T-cell (primary cell): Measurements from ENCODE around the gene GRIN2C. TPM values are rescaled to one million over a fixed set of nuclear protein-coding genes. Genes with fewer than 3 reads are reported as not detected.

Experiments used
- ATAC-seq, 4 experiments: fragments of 200-7000 bp in 3 of 4; fragments of 150-1000 bp in 1 of 4; cut with Tn5 transposase; replicated peaks in 1 of 4; 1 replicate in 3 of 4; 2 replicates in 1 of 4; pipeline ENCODE4 v1.10.0; 2021; ENCODE audit warnings: moderate library complexity in 3 of 4, mild to moderate bottlenecking in 2 of 4, moderate number of reproducible peaks in 1 of 4
- CTCF ChIA-PET, 2 donors: fragments of 300-600 bp; sonication (Branson Sonifier 250); formaldehyde crosslinking; loops; one replicate each; lab custom pipeline; 2022; ENCODE audit warnings: antibody characterized with exemption in 2 of 2; lab: Charles Lee
- POLR2A ChIA-PET, 2 donors: fragments of 300-600 bp; sonication (Branson Sonifier 250); formaldehyde crosslinking; loops; one replicate each; lab custom pipeline; 2022; ENCODE audit warnings: antibody characterized with exemption in 2 of 2; lab: Charles Lee
- DNase-seq, 35 experiments: peaks; one replicate each; pipeline versions ENCODE4 v3.0.0 to v3.0.0-alpha.2; 2013 to 2023
- H3K27ac ChIP-seq: one replicate; pipeline ENCODE4 v1.5.1; 2013; ENCODE audit warnings: low read length
- H3K27me3 ChIP-seq, 2 experiments: replicated peaks in 1 of 2; 1 replicate in 1 of 2; 2 replicates in 1 of 2; pipeline versions ENCODE4 v1.6.1 to v1.7.0; 2013; ENCODE audit warnings: low read length in 1 of 2, mixed read lengths in 1 of 2; ENCODE audit not compliant: control insufficient read depth in 2 of 2, insufficient read depth in 2 of 2; ENCODE audit errors: extremely low read depth in 1 of 2
- H3K36me3 ChIP-seq, 2 donors: 1 replicate in 1 of 2; 2 replicates in 1 of 2; pipeline versions ENCODE4 v1.6.1 to v1.7.0; 2013; ENCODE audit warnings: low read length in 1 of 2; ENCODE audit not compliant: control insufficient read depth in 2 of 2, insufficient read depth in 1 of 2; ENCODE audit errors: extremely low read depth in 1 of 2
- H3K4me1 ChIP-seq, 2 experiments: 1 replicate in 1 of 2; 2 replicates in 1 of 2; pipeline versions ENCODE4 v1.6.1 to v1.7.0; 2013; ENCODE audit warnings: low read length in 2 of 2, mixed read lengths in 1 of 2; ENCODE audit not compliant: insufficient read depth in 2 of 2, control insufficient read depth in 1 of 2; ENCODE audit errors: extremely low read depth in 1 of 2
- H3K4me3 ChIP-seq, 2 donors: 1 replicate in 1 of 2; 2 replicates in 1 of 2; pipeline versions ENCODE4 v1.5.1 to v1.7.0; 2013; ENCODE audit warnings: mild to moderate bottlenecking in 2 of 2, low read length in 1 of 2, moderate library complexity in 1 of 2; ENCODE audit not compliant: control insufficient read depth in 1 of 2; ENCODE audit errors: extremely low read depth in 1 of 2
- H3K9me3 ChIP-seq: 2 replicates; pipeline ENCODE4 v1.7.0; 2013
- H3K27ac Mint-ChIP-seq, 2 donors: one replicate each; pipeline ENCODE4 v1.8.0; 2020 to 2021; ENCODE audit warnings: mild to moderate bottlenecking in 2 of 2, mixed read lengths in 2 of 2
- H3K27me3 Mint-ChIP-seq, 2 donors: one replicate each; pipeline ENCODE4 v1.8.0; 2021 to 2022; ENCODE audit warnings: mixed read lengths in 2 of 2
- H3K36me3 Mint-ChIP-seq: one replicate; pipeline ENCODE4 v1.8.0; 2021; ENCODE audit warnings: mixed read lengths
- H3K4me1 Mint-ChIP-seq, 3 donors: one replicate each; pipeline ENCODE4 v1.8.0; 2020 to 2022; ENCODE audit warnings: mixed read lengths in 3 of 3, mild to moderate bottlenecking in 1 of 3
- H3K4me3 Mint-ChIP-seq, 3 donors: one replicate each; pipeline ENCODE4 v1.8.0; 2020 to 2022; ENCODE audit warnings: mild to moderate bottlenecking in 3 of 3, mixed read lengths in 3 of 3, moderate library complexity in 3 of 3
- H3K9me3 Mint-ChIP-seq, 3 donors: one replicate each; pipeline ENCODE4 v1.8.0; 2020 to 2022; ENCODE audit warnings: mixed read lengths in 3 of 3
- WGBS: methylation state at CpG from one replicate; pipeline ENCODE4 v1.1.5; 2013; ENCODE audit warnings: missing lambda C conversion rate; ENCODE audit not compliant: insufficient coverage; 5-methylcytosine and 5-hydroxymethylcytosine counted together
- total RNA-seq, 35 experiments: library from RNA in 6 of 35; stranded (reverse) in 6 of 35; fragments of 120-200 nt in 1 of 35; gene quantifications; one replicate each; pipeline versions ENCODE4 v1.2.1 to v1.2.4 and lab custom pipeline; 2013 to 2026

The GRIN2C gene
- total RNA-seq, 5 donors from 2014 or later (not counting 1 experiment from before 2014, with no cell fraction given): not detected

DNA sequence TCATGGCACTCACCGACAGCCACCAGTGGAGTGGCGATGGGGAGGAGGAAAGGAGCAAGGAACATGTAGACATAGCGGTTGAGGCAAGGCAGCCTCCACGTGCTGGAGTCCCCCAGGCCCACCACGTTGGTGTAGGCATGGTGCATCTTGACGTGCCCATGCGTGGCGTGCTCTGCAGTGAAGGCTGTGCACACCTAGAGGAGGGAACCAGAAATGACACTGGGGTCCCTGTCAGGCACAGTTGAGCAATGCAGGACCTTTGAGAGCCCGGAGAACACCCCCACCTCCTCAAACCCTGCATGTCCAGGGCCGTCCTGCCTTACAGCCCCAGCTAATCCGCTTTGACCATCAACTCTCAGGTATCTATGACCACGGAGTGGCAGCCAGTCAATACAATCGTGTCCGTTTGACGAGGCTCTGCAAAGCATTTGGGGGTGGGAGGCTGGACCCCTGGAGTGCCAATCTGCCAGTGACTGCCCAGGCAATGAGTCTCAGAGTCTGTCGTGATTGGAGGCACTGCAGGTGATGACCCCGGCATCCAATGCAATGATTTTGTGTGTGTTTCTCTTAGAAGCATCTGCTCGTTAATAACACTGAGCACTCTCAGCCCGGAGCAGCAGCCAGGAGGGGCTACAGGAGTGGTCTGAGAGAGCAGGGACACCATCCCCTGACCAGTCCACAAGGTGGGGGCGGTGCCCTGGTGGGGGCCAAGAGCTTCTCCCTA lies 23.0 kb upstream of the GRIN2C start:
- no peak overlapping the region for H3K4me3 Mint-ChIP-seq
- ATAC-seq: no peak
- no peak for DNase-seq
- H3K4me3 ChIP-seq: no peak overlapping the region
- H3K4me1 Mint-ChIP-seq: no peaks in the 10 kb centered on the region
- WGBS: 79% methylated on average over 19 of the region's 20 CpGs
- no peaks in the 10 kb centered on the region for H3K36me3 Mint-ChIP-seq
- H3K4me1 ChIP-seq: no peaks in the 10 kb centered on the region
- no peaks in the 10 kb centered on the region for H3K36me3 ChIP-seq
- peaks cover 0 to 58% of the 10 kb centered on the region in 2 experiments for H3K27me3 ChIP-seq
- H3K27ac ChIP-seq: no peak overlapping the region
- ChIA-PET POLR2A (no interaction called here), CTCF (no interaction called here)
- no peak overlapping the region for H3K27ac Mint-ChIP-seq
- peaks cover 13 to 28% of the 10 kb centered on the region in 2 donors for H3K27me3 Mint-ChIP-seq
- H3K9me3 Mint-ChIP-seq: no peaks in the 10 kb centered on the region
- H3K9me3 ChIP-seq: no peaks in the 10 kb centered on the region

DNA sequence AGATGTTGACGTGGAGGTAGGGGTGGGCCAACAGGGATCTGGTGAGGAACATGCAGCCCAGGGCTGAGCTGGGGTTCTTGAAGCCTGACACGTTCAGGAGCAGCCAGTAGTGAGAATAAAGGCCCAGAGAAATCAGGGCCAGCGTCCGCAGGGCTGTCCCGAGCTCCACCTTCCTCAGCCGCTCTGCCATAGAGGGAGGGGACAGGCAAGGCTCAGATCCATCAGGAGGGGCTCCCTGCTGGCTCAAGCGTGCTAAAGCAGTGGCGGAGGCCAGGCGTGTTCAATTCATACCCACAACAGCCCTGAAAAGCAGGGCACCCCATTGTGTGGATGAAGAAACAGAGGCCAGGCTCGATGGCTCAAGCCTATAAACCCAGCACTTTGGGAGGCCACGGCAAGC lies 21.4 kb upstream of the GRIN2C start:
- CTCF ChIA-PET: no interaction called here
- Histone ChIP-seq H3K27me3 (peaks cover 0 to 56% of the 10 kb centered on the region in 2 experiments), H3K4me1 (no peaks in the 10 kb centered on the region), H3K27ac (no peak overlapping the region), H3K4me3 (no peak overlapping the region), H3K9me3 (no peaks in the 10 kb centered on the region), H3K36me3 (no peaks in the 10 kb centered on the region)
- H3K4me1 Mint-ChIP-seq: no peaks in the 10 kb centered on the region
- no peak overlapping the region for H3K27ac Mint-ChIP-seq
- no peaks in the 10 kb centered on the region for H3K9me3 Mint-ChIP-seq
- H3K36me3 Mint-ChIP-seq: no peaks in the 10 kb centered on the region
- no peak for DNase-seq
- POLR2A ChIA-PET: no interaction called here
- H3K27me3 Mint-ChIP-seq: peaks cover 5 to 20% of the 10 kb centered on the region in 2 donors
- H3K4me3 Mint-ChIP-seq: no peak overlapping the region
- 85% methylated on average over 11 of the region's 11 CpGs for WGBS
- no peak for ATAC-seq

DNA sequence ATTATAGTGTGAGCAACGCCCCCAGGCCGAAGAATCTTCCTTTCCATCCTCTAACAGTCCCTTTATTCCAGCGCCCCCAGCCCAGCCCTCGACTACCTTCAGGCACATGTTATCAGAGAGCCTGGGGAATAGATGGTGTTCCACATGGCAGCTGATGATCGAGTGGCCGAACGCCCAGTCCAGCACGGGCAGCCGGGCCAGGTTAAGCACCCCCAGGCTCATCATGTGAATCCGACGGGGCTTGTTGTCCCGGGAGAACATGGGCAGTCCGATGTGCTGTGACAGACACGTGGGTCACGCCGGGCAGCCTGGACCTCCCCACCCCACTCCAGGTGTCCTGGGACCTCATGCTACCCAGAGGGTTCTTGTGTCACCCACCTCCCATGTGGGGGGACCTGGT lies 19.6 kb upstream of the GRIN2C start:
- POLR2A ChIA-PET: no interaction called here
- H3K27ac Mint-ChIP-seq: no peak overlapping the region

DNA sequence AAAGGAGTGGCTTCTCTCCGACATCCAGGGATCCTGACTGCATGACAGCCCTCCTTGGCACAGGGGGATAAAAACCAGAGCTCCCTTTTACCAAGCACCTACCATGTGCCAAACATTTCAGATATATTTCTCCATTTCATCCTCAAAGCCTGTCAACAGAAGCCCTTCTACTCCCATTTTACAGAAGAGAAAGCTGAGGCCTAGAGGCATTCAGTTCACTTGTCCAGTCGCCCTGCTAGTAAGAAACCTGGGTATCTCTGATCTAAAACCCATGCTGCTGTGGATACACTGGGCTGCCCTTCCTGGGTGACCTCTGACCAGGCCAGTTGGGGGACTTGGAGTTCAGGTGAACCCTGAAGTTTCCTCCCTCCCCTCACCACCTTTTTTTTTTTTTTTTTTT lies 19.0 kb upstream of the GRIN2C start:
- H3K27me3 ChIP-seq: peaks cover 0 to 37% of the 10 kb centered on the region in 2 experiments
- Mint-ChIP-seq H3K36me3 (no peaks in the 10 kb centered on the region), H3K27ac (no peak overlapping the region), H3K4me1 (peaks cover 4 to 5% (median 5%) of the 10 kb centered on the region in 3 donors), H3K4me3 (no peak overlapping the region), H3K27me3 (peaks cover 0 to 7% of the 10 kb centered on the region in 2 donors), H3K9me3 (no peaks in the 10 kb centered on the region)
- no peak overlapping the region for H3K27ac ChIP-seq
- no peak overlapping the region for H3K4me3 ChIP-seq
- ATAC-seq (no peak), DNase-seq (no peak)
- H3K4me1 ChIP-seq: peaks cover 0 to 2% of the 10 kb centered on the region in 2 experiments
- ChIA-PET CTCF (no interaction called here), POLR2A (no interaction called here)
- 80% methylated on average over 2 of the region's 2 CpGs for WGBS
- H3K9me3 ChIP-seq: no peaks in the 10 kb centered on the region
- H3K36me3 ChIP-seq: no peaks in the 10 kb centered on the region

More for the DNA sequence above, 19.6 kb upstream of the GRIN2C start:
- H3K9me3 ChIP-seq: no peaks in the 10 kb centered on the region
- no peaks in the 10 kb centered on the region for H3K9me3 Mint-ChIP-seq
- no peaks in the 10 kb centered on the region for H3K36me3 ChIP-seq
- H3K27ac ChIP-seq: no peak overlapping the region
- no peaks in the 10 kb centered on the region for H3K4me1 Mint-ChIP-seq
- peaks cover 0 to 42% of the 10 kb centered on the region in 2 experiments for H3K27me3 ChIP-seq
- ATAC-seq: no peak
- CTCF ChIA-PET: no interaction called here
- H3K4me1 ChIP-seq: no peaks in the 10 kb centered on the region
- DNase-seq: no peak
- H3K4me3 Mint-ChIP-seq: no peak overlapping the region
- WGBS: 95% methylated on average over 3 of the region's 16 CpGs
- no peaks in the 10 kb centered on the region for H3K36me3 Mint-ChIP-seq
- no peak overlapping the region for H3K4me3 ChIP-seq
- H3K27me3 Mint-ChIP-seq: peaks cover 0 to 8% of the 10 kb centered on the region in 2 donors

DNA sequence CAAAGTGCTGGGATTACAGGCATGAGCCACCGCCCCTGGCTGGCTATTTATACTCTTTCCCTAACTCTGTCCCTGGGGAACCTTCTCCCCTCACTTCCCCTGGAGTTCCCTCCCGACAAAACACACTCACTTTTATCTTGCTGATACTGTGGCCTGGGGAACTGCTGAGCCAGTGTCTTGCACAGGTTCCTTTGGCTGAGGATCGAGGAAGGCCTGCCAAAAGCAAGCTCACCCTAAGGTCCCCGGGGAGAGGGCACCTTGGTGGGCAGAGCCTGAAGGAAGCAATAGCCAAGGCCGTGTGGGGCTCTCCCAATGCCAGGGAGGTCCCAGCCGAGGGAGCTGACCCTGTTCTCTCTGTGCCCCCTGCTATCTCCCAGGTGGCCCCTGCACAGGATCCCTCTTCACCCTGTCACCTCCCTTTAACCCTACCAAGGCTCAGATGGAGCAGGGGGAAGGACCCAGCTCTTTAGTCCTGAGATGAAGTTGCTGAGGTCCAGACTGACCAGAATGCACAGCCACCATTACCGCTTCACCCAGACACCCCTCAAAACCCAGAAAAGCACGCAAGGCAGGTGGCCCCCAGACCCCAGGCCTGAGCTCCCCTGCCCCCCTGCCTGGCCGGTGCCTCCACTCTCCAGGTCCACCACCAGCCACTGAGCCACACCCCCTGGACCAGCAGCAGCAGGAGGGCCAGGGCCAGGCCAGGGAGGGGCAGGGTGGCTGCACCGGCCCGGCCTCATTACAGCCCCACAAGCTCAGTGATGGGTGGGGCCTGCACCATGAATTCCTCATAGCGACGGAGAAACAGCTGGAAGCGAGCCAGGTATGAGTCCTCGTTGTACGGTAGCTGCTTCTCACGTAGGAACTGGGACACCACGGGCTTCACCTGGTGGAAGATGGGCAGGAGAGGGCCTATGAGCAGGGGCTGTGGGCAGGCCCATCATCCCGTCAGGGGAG lies 18.2 kb upstream of the GRIN2C start:
- Histone ChIP-seq H3K4me1 (peaks cover 0 to 6% of the 10 kb centered on the region in 2 experiments), H3K4me3 (no peak overlapping the region), H3K27ac (no peak overlapping the region), H3K27me3 (peaks cover 0 to 30% of the 10 kb centered on the region in 2 experiments), H3K9me3 (no peaks in the 10 kb centered on the region), H3K36me3 (no peaks in the 10 kb centered on the region)
- H3K27me3 Mint-ChIP-seq: peaks cover 0 to 7% of the 10 kb centered on the region in 2 donors
- no peak overlapping the region for H3K27ac Mint-ChIP-seq
- no peak for ATAC-seq
- ChIA-PET POLR2A (no interaction called here), CTCF (interaction anchor here in 1 of 2 donors (0.8 kb wide), 1 partner anchor 980 kb away, joined by 4 read pairs; no protein-coding TSS in a partner anchor)
- no peak for DNase-seq
- H3K36me3 Mint-ChIP-seq: no peaks in the 10 kb centered on the region
- no peaks in the 10 kb centered on the region for H3K9me3 Mint-ChIP-seq
- no peak overlapping the region for H3K4me3 Mint-ChIP-seq
- H3K4me1 Mint-ChIP-seq: peaks cover 5 to 9% (median 8%) of the 10 kb centered on the region in 3 donors
- WGBS: 87% methylated on average over 8 of the region's 19 CpGs

DNA sequence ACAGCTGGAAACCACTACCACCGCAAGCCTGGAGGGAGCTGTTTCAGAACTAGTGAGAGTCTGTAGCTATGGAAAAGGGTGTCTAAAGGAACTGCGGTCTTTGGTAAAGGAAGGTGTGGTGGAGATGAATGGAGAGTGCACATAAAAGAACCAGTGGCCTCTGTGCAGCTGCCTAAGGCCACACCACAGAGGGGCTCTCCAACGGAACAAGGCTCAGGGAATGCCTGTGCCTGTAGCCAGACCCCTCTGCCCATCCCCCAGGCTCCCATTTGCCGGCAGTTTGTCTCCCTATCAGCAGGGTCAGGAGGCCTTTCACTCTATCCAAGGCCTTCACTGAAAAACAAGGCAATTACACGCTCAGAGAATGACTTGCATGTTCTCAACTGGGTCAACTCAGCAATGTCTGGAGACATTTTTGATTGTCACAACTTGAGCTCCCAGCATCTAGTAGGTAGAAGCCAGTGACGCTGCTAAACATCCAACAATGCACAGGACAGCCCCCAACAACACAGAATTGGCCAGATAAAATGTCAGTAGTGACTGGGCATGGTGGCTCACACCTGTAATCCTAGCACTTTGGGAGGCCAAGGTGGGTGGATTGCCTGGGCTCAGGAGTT lies 16.4 kb upstream of the GRIN2C start:
- ATAC-seq (no peak), DNase-seq (no peak)
- H3K36me3 ChIP-seq: no peaks in the 10 kb centered on the region
- no peaks in the 10 kb centered on the region for H3K9me3 Mint-ChIP-seq
- peaks cover 4 to 21% of the 10 kb centered on the region in 2 experiments for H3K4me1 ChIP-seq
- CTCF ChIA-PET: interaction anchor here in 1 of 2 donors (1.0 kb wide), 1 partner anchor 97 kb away, joined by 10 read pairs; no protein-coding TSS in a partner anchor
- no peaks in the 10 kb centered on the region for H3K9me3 ChIP-seq
- POLR2A ChIA-PET: interaction anchor here in 1 of 2 donors (0.6 kb wide), 1 partner anchor 92 kb away, joined by 5 read pairs; no protein-coding TSS in a partner anchor
- no peak overlapping the region for H3K4me3 ChIP-seq
- H3K4me1 Mint-ChIP-seq: peaks cover 16 to 25% (median 23%) of the 10 kb centered on the region in 3 donors
- 82% methylated on average over 5 of the region's 6 CpGs for WGBS
- H3K27me3 ChIP-seq: peaks cover 0 to 17% of the 10 kb centered on the region in 2 experiments
- H3K27ac Mint-ChIP-seq: no peak overlapping the region
- H3K36me3 Mint-ChIP-seq: no peaks in the 10 kb centered on the region
- peaks cover 0 to 4% of the 10 kb centered on the region in 2 donors for H3K27me3 Mint-ChIP-seq
- H3K4me3 Mint-ChIP-seq: no peak overlapping the region
- H3K27ac ChIP-seq: no peak overlapping the region
